ENCODE results near the gene MAP4K2. TPM values are rescaled to one million over a fixed set of nuclear protein-coding genes. Genes with fewer than 3 reads are reported as not detected.

MAP4K2 gene
- total RNA-seq, 1 donor from 2014 or later = 40.6 TPM

- H3K4me3 ChIP-seq (ENCODE audit: low read depth, low read length) = no peak overlapping the region
- no peaks in the 10 kb centered on the region for H3K27me3 ChIP-seq (ENCODE audit: control insufficient read depth, insufficient read depth, low read length)
- TF ChIP-seq CTCF (IDR thresholded peaks at IDR 0.05; ENCODE audit: insufficient read depth, low read length, poor library complexity, severe bottlenecking) = no peak
- H3K36me3 ChIP-seq (ENCODE audit: control insufficient read depth, insufficient read depth, low read length) = no peaks in the 10 kb centered on the region
- DNase-seq (ENCODE audit: low read depth) = no peak
Observed at GRCh38 chr11:64799256-64799622, 3.8 kb downstream of the MAP4K2 start.

- H3K36me3 ChIP-seq (ENCODE audit: control insufficient read depth, insufficient read depth, low read length) = no peaks in the 10 kb centered on the region
- DNase-seq (ENCODE audit: low read depth) = no peak
- no peaks in the 10 kb centered on the region for H3K27me3 ChIP-seq (ENCODE audit: control insufficient read depth, insufficient read depth, low read length)
- H3K4me3 ChIP-seq (ENCODE audit: low read depth, low read length) = no peak overlapping the region
- TF ChIP-seq CTCF (IDR thresholded peaks at IDR 0.05; ENCODE audit: insufficient read depth, low read length, poor library complexity, severe bottlenecking) = no peak
Observed at GRCh38 chr11:64796757-64797541, 6.1 kb downstream of the MAP4K2 start.

- no peak for TF ChIP-seq CTCF (IDR thresholded peaks at IDR 0.05; ENCODE audit: insufficient read depth, low read length, poor library complexity, severe bottlenecking)
- H3K27me3 ChIP-seq (ENCODE audit: control insufficient read depth, insufficient read depth, low read length) = no peaks in the 10 kb centered on the region
- no peaks in the 10 kb centered on the region for H3K36me3 ChIP-seq (ENCODE audit: control insufficient read depth, insufficient read depth, low read length)
- no peak for DNase-seq (ENCODE audit: low read depth)
- H3K4me3 ChIP-seq (ENCODE audit: low read depth, low read length) = no peak overlapping the region
Observed at GRCh38 chr11:64796047-64796756, 6.8 kb downstream of the MAP4K2 start.

GRCh38 chr11:64794526-64794925, 8.5 kb downstream of the MAP4K2 start:
- no peaks in the 10 kb centered on the region for H3K36me3 ChIP-seq (ENCODE audit: control insufficient read depth, insufficient read depth, low read length)
- H3K27me3 ChIP-seq (ENCODE audit: control insufficient read depth, insufficient read depth, low read length) = no peaks in the 10 kb centered on the region
- no peak for DNase-seq (ENCODE audit: low read depth)
- H3K4me3 ChIP-seq (ENCODE audit: low read depth, low read length) = no peak overlapping the region
- TF ChIP-seq CTCF (IDR thresholded peaks at IDR 0.05; ENCODE audit: insufficient read depth, low read length, poor library complexity, severe bottlenecking) = no peak

GRCh38 chr11:64793271-64794160, 9.5 kb downstream of the MAP4K2 start:
- no peaks in the 10 kb centered on the region for H3K36me3 ChIP-seq (ENCODE audit: control insufficient read depth, insufficient read depth, low read length)
- H3K4me3 ChIP-seq (ENCODE audit: low read depth, low read length) = no peak overlapping the region
- no peak for TF ChIP-seq CTCF (IDR thresholded peaks at IDR 0.05; ENCODE audit: insufficient read depth, low read length, poor library complexity, severe bottlenecking)
- H3K27me3 ChIP-seq (ENCODE audit: control insufficient read depth, insufficient read depth, low read length) = no peaks in the 10 kb centered on the region
- no peak for DNase-seq (ENCODE audit: low read depth)
